Fibroblast of skin of abdomen (primary cell): Measurements from ENCODE around the gene DDX27.

Experiments used
- DNase-seq: peaks from one replicate; pipeline ENCODE4 v3.0.0-alpha.2; 2013

The DDX27 gene

DNA sequence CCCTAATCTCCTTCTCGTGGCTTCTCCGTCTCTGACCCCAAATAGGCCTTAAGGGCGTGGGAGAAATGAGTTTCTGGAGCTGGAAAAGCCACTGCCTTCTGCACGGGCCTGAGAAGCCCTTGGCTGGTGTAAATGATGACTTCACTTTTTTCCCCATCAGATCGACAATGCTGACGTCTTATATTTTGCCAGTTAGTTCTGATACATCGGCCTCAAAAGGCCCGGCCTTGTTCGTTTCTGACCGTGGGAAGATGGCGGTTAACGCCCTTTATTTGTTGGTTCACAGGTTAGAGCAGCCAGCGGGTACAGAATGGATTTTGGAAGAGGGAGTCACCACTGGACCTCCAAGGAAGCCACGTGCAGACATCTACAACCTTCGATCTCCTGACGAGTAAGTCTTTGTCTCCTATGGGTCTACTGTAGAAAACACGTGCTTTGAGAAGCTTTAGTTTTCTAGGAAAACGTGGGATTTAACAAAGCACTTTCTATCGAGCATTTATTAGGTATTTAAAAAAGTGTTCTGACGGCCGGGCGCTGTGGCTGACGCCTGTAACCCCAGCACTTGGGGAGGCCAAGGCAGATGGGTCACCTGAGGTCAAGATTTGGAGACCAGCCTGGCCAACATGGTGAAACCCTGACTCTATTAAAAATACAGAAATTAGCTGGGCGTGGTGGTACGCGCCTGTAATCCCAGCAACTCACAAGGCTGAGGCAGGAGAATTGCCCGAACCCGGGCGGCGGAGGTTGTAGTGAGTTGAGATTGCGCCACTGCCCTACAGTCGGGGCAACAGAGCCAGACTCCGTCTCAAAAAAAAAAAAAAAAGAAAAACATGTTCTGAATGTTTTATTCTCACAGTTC lies 59.8 kb downstream of the DDX27 start:
- DNase-seq = peak; percentile 29

DNA sequence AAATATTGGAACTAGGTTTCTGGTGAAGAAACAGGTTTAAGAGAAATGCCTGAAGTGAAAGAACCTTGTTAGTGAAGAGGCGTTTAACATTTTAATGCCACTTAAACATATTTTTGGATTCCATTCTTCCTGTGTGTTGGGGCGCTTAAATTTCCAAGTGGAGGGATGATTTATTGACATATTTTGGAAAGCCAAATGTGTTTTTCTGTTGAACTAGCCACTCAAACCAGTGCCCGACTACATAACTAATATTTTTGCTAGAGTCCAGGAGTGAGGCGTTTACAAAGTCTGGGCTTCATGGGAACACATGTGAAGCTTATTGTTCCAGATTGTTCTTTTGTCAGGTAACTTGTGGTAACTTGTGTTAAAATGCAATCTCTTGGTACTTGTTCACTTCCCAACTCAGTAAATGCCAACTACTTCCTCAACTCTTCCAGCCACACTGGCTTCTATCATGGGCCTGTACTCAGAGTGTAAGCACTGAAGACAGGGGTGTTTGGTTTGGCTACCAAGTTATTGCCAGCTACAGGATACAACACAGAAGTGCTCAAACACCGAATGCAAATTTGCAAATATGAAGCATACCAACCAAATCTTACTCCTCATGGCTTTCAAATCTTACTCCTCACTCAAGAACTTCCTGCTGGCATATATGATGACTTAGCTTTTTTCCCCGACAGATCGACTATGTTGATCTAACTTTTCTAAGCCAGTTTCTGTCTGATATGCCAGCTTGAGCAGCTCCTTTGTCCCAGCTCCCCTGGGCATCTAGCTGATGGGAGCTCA lies 60.7 kb downstream of the DDX27 start:
- DNase-seq = no peak

DNA sequence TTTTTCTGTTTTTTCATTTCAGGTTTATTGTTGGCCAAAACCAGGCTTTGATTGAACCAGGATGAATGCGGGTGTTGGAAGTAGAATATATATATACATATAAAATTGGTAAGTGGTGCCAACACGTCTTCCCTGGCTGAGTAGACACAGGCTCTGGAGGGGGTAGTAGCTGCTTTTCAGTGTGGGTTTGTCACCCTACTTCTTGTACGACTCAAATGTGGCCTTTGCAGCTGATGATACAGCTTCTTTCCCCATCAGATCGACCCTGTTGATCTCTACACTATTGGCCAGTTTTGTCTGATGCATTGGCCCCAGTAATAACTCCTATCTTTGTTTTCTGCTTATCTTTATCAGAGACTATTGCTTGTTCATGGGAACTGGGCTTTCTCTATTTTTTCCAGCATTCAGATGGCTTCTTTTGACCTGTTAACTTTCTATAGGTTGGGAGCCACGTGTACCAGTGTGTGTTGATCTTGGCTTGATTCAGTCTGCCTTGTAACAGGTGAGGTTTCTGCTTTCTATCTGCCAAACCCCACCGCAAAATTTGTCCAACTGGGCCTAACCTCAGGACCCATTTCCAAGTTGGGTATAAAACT lies 61.3 kb downstream of the DDX27 start:
- no peak for DNase-seq

DNA sequence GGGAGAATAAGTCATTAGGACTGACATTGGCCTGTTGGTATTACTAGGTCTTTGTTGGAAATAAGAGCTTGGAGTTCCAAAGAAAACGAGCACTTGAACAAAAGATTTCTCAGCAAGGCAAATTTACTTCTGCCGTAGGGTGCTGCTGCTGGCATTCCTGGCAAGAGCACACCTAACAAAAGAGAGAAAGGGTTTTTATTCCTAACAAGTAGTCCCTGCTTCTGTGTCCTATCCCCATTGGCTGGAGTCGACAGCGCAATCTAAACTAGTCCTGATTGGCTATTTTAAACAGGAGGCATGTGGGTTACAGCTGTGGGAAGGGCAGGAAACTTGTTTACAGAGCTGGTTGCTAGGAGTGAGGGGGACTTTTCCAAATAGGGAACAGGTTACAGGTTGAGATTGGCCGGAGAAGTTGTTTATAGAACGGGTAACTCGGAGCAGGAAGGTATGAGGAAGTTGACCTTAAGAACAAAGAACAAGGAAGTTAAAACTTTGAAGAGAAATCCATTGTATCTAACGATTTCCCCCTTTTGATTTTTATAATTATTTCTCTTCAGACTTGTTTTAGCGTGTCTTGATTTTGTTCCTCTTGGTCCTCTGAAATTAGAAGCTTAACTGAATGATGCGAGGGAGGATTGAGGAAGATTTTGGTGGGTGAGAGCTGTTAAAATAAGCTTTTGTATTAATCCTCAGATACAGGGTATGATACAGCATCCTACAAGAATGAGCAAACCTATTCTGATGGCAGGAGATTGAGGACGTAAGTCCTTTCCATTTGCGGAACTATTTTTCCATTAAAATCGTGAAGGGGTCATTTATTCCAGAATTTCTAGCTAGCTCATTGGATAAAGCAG lies 62.1 kb downstream of the DDX27 start:
- no peak for DNase-seq

DNA sequence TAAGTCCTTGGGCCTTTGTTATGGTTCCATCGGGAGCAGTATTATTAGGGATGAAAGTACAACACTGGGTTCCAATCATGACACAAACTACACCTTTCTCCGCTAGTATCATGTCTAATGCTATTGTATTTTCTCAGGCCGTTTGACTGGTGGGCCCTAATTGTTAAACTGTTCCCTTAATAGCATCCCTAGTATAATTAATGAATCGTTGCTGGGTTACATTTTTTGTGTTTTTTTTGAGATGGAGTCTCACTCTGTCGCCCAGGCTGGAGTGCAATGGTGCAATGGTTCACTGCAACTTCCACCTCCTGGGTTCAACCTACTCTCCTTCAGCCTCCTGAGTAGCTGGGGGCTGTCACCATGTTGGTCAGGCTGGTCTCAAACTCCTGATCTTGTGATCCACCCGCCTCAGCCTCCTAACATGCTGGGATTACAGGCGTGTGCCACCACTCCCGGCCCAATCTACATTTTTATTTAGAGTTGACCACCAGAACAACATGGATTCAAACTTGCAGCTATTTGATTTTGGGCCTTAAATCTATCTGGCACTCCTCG lies 62.8 kb downstream of the DDX27 start:
- no peak for DNase-seq

DNA sequence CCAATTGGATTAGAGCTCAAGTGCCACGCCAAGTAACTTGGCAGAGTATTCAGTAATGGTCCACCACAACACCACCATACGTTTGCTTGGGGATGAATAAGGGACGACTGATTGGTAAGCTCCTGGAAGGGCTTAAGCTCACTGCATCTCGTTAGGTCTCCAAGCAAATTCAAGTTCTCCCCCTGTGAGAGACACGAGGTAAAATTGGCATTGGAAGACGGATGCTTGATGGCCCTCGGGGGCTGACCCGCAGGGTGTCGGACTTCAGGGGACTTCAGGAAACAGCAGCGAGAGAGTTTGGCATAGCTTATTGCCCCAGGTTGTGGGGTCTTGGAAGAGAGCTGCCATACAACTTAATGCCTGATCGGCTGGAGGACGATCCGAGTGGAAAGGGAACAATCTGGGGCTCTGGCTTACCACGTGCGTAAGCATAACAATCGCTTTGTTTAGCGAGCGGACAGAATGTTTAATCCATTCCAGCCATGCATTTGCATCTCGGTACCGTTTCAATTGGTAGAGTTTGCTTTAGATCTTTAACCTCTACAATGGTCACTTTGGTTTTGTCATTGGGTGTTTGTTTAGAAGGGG lies 63.5 kb downstream of the DDX27 start:
- no peak for DNase-seq

DNA sequence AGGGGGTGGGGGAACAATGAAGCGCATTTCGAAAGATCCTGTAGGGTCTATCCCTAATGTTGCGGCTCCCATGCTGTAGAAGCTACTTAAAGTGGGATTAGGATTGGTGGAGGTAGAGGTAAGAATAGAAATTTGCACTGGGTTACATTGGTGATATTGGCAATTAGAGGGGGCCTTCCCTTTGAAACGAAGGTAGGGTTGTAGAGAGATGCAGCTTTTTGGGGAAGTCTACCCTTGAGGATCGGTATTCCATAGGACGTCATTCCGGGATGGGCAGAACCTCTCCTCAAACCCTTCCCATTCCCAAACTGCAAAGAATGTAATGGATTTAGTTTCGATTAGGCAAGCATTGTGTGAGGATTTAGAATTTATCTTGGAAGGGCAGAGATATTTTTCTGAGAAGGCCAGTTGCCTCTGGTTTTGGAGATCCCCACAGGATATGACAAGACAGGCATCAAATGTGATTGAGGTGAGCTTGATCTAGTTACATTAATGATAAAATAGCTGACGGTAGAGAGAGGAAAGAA lies 64.0 kb downstream of the DDX27 start:
- DNase-seq = no peak

DNA sequence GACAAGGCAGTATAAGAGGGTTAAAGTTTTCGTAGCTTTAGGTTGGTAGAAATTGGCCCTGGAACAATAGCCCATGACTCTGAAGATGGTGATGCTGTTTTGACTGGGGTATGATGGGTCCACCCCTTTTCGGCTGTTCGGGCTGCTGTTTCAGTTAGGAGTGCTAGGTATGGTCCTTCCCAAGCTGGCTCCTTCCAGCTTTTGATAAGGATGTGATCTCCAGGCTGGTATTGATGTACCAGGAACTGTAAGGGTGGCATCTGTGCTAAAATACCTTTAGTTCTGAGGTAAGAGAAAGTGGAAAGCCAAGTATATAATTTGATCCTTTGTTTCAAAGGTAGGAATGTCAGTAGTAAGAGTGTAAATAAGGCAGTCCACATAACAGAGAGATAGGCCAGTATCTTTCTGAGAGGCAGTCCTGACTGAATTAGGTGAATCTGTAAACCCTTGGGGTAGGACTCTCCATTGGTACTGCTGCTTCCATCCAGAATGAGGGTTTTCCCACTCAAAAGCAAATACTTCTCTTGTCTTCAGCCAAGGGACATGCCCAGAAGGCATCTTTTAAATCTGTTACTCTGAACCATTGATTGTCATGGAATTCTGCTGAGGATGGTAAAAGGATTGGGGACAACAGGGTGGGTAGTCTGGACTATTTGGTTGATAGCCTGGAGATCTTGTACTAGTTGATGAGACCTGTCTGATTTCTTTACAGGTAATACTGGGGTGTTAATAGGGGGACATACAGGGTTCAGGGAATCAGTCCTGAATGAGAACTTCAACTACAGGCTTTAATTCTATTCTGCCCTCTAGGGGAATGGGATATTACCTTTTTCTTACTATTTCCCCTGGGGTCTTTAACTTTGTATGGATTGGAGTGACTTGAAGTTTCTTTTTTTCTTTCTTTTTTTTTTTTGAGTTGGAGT lies 64.7 kb downstream of the DDX27 start:
- DNase-seq = no peak

DNA sequence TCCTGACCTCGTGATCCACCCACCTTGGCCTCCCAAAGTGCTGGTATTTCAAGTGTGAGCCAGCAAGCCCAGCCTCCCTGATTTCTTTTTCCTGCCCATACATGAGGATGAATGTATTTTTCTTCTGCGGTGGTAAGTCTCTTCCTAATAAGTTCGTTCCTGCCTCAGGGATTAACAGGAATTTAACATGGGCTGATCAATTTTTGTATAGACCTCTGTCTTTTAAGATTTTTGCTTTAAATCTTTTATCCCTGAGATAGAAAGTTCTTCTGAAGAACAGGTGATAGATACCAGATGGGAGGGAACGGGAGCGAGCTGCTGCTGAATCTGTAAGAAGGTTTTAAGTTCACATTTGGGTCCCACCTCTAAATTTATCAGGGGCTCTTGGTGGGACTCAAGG lies 65.6 kb downstream of the DDX27 start:
- DNase-seq = no peak

DNA sequence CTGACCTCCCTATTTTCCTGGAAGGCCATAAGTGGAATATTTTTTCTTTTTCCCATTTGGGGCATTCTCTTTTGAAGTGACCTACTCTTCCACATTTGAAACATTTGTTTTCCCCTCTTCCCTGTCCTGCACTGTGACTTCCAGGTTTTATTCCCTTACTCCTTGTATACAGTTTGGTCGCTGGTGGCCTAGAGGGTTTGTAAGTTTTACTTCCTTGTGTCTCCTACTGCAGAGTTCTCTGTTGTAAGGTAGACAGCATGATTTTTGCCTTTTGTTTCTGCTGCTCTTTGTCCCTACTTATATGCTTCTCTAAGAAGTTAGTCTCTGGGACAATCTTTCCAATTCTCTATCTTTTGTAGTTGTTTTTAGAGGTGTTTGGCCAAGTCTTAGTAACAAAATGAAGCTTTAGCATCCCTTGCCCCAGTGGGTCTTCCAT lies 66.0 kb downstream of the DDX27 start:
- DNase-seq = no peak

DNA sequence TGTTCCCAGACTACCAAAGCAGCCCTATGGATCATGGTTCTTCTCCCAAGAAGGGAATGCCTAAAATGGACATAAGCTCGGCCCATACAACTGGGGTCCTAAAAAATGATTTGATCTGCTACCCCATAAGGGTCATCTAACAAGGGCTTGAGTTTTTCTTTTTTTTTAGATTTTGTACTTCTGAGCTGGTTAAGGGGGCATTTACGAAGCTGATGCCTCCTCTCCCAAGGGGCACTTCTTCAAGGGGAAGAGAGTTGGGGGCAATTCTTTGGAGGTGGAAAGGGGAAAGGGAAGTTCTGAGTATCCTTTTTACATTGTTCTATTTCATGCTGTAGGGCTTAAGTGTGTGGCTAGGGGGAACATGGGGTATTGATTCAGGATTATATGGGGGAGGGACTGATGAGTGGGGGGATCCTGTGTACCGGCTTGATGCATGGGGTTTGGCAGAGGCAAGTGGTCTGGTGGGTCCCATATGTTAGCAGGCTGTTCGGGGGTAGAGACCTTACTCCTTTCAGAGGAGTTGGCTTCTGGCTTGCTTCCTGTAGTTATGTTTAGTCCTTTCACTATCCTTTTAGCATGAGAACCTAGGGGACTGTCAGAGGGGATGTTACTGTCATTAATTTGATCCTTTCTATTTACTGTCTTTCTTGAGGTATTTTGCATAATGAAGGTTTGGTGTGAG lies 66.7 kb downstream of the DDX27 start:
- no peak for DNase-seq

DNA sequence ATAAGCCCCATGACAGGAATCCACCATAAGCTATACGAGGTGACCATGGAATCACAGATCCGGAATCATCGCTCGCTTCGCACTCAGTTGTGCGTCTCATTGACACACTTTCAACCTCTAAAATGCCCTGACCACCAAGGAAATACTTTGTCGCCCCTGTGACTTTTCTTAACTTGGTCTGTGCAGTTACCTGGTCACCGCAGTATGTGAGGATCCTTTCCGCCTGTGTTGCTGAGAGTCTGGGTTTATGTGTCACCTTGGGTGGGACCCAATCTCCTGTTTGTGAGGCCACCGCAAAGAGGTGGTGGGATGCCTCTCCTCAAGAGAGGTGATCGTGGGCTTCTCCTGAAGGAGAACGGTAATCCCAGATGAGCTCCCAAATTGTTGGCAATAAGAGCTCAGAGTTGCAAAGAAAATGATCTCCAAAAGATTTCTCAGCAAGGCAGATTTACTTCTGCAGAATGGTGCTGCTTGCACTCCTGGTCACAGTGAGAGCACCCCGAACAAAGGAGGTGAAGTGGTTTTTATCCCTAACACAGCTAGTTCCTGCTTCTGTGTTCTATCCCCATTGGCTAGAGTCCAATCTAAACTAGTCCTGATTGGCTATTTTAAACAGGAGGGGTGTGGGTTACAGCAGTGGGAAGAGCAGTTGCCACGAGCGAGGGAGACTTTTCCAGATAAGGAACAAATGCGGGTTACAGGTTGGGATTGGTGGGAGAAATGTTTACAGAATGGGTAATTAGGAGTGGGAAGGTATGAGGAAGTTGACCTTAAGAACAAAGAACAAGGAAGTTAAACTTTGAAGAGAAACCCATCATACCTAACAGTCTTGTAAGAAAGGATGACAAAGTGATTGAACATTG lies 67.7 kb downstream of the DDX27 start:
- no peak for DNase-seq

DNA sequence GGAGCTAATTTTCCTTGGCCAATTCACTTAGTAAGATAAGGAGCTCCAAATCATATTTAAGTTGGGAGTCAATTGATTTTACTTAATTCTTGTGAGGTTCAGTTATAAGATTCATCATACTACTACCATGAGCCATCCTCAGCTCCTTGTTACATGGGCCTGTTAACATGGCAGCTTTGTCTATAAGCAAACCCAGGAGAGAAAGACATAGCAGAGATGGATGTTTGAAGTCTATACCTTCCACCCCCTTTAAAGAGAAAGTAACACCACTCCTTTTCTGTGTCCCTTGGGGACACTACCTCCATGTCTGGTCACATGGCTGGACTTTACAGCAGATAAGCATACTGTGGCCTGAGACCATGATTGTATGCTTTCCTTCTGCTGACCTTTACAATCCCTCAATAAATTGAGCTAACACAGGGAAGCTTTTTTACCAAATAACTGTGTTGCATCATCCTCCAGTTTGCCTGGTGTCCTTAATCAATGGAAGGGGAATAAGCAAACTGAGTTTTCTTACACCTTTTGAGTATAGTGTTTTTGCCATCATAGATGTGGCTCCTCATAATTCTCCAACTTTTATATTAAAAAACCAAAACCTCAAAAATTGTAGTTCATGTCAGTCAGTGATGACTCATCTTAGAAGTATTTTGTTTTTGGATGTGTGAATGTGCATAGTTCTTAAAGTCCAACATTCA lies 68.5 kb downstream of the DDX27 start:
- DNase-seq = peak; percentile 71

DNA sequence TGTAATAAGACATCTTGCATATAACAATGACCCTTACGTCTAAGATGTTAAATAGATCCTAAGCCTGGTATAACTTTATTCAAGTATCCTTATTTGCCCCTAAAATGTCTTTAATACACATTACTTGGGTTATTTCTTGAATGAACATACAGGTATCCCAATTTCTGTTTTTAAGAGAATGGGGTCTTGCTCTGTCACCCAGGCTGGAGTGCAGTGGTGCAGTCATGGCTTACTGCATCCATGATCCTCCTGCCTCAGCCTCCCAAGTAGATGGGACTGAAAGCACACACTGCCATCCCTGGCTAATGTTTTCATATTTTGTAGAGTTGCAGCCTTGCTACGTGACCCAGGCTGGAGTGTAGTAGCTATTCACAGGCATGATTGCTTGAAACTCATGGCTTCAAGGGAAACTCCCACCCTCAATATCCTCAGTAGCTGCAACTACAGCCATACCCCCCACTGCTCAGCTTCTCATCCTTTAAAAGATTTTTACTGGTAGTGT lies 69.1 kb downstream of the DDX27 start:
- no peak for DNase-seq

DNA sequence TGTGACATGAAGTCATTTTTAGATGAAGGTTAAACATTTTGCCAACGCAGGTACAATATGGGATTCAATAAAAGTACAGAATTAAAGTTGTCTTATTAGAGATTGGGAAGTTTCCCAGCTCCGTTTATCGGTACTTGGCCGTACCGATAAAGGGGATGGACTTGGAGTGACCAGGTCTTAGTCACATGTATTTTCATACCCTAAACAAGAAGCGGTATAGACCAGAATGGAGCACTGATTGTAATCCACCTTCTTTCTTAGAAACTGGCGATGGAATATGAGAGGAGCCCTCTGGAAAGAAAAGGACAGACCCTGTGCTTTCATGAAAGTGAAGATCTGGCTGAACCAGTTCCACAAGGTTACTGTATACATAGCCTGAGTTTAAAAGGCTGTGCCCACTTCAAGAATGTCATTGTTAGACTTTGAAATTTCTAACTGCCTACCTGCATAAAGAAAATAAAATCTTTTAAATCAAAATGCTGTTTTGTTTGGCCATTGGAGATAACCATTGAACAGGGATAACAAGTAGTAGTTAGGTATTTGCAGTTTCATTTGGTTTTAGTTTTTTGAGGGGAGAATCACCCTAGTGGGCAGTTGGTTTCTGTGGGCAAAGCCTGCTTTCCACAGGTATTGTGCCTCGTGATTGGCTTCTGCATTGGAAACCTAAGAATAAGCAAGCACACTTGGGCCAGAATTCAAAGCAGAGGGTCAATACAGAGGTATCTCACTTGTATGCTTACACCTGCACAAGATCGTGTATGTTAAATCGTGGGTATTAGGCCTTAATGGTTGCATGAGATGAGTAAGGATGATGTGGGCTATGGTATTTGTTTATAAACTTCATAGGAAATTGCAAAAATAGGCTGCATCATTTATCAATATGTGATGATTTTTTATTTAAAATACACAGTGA lies 69.8 kb downstream of the DDX27 start:
- no peak for DNase-seq

DNA sequence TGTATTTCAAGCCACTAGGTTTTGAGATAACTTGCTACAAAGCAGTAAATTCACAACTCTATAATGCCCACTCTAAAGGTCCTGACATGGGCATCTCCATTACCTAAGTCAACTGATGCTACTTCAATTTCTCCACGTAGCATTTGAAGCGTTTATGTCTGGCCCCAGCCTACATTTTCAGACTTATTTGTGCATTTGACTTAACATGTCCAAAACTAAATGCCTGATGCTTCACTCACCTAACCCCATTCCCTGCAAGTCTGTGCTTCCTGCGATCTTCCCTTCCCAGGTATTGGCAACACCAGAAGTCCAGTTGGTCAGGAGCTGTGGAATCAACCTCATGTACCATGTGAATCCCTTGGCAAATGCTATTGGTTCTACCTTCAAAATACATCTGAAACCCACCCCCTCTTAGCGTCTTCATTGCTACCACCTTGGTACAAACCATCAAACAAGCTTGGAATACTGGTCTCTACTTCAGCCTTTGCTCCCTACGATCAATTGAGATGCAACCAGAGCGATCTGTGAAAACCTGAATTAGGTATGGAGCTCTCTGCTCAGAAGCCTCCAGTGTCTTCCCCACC lies 71.5 kb downstream of the DDX27 start:
- DNase-seq = no peak
